BE2C (cell line): ENCODE measurements around the gene VPS8.

ENCODE experiments used
- DNase-seq: peaks from one replicate; pipeline ENCODE4 v3.0.0-alpha.2; 2020
- H3K27me3 ChIP-seq: fragments of 250-450 bp; sonication (Bioruptor Pico); 2 replicates; pipeline ENCODE4 v1.5.1; 2020; ENCODE audit warnings: mild to moderate bottlenecking
- H3K36me3 ChIP-seq: fragments of 250-450 bp; sonication (Bioruptor Pico); 2 replicates; pipeline ENCODE4 v1.5.1; 2020; ENCODE audit warnings: mild to moderate bottlenecking
- H3K4me1 ChIP-seq: fragments of 250-450 bp; sonication (Bioruptor Pico); 2 replicates; pipeline ENCODE4 v1.5.1; 2020
- H3K4me3 ChIP-seq: 2 replicates; pipeline ENCODE4 v1.5.1; 2011; ENCODE audit warnings: low read depth, low read length
- H3K9me3 ChIP-seq: fragments of 250-450 bp; sonication (Bioruptor Pico); 2 replicates; pipeline ENCODE4 v1.5.1; 2020
- CTCF ChIP-seq: IDR thresholded peaks from 2 replicates; pipeline ENCODE4 v1.5.1; 2012; ENCODE audit warnings: mild to moderate bottlenecking, low read depth, low read length

The VPS8 gene

DNA sequence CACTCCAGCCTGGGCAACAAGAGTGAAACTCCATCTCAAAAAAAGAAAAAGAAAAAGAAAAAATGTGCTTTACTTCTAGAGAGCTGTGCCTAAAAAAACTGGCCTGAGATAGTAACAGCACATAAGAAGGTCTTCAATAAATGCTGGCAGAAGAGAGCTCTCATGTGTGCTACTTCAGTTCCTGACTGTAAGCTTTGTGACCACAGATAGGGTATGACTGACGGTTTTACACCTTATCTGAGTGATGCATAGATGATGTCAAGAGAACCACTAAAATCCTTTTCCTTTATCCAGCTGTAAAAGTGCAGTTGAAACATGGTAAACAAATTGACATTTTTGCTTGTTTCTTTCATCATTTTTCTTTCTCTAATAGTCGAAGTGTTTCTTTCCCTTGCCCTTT is 213.0 kb downstream of the VPS8 start:
- Histone ChIP-seq H3K4me1 (peaks cover 3% of the 10 kb centered on the region; the same call in 1 of the 2 replicates), H3K36me3 (no peaks in the 10 kb centered on the region), H3K27me3 (no peaks in the 10 kb centered on the region), H3K9me3 (no peaks in the 10 kb centered on the region), H3K4me3 (no peak overlapping the region)
- DNase-seq, result no peak
- TF ChIP-seq CTCF, result no peak

- no peak for TF ChIP-seq CTCF
- Histone ChIP-seq H3K27me3 (no peaks in the 10 kb centered on the region), H3K4me1 (peaks cover 3% of the 10 kb centered on the region; the same call in 1 of the 2 replicates), H3K36me3 (no peaks in the 10 kb centered on the region), H3K9me3 (no peaks in the 10 kb centered on the region), H3K4me3 (no peak overlapping the region)
- no peak for DNase-seq
Observed at GRCh38 chr3:185028121-185028520, 216.2 kb downstream of the VPS8 start.

DNA sequence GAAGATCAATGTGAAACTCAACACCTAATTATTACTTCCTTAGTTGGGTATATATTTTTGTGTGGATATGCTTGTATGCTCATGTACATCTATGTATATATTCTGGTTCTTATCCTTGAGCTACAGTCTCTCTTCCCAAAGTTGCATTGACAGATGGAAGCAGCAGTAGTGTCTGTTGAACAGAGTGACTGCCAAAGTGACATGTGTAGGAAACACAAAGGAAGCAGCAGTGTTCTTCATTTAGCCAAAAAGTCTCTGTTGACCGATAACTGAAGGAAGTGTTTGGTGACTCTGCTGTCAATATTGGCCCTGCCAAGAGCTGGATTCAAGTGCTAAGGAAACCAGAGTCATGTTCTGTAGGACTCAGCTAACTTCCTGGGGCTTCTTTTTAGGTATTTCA is 217.1 kb downstream of the VPS8 start:
- DNase-seq, result no peak
- Histone ChIP-seq H3K4me1 (peaks cover 3% of the 10 kb centered on the region; the same call in 1 of the 2 replicates), H3K36me3 (no peaks in the 10 kb centered on the region), H3K4me3 (no peak overlapping the region), H3K9me3 (no peaks in the 10 kb centered on the region), H3K27me3 (no peaks in the 10 kb centered on the region)
- no peak for TF ChIP-seq CTCF

- Histone ChIP-seq H3K36me3 (no peaks in the 10 kb centered on the region), H3K4me3 (no peak overlapping the region), H3K9me3 (no peaks in the 10 kb centered on the region), H3K4me1 (no peaks in the 10 kb centered on the region), H3K27me3 (no peaks in the 10 kb centered on the region)
- TF ChIP-seq CTCF, result no peak
- DNase-seq, result no peak
Observed at GRCh38 chr3:185030399-185030798, 218.4 kb downstream of the VPS8 start.

- Histone ChIP-seq H3K36me3 (no peaks in the 10 kb centered on the region), H3K4me1 (no peaks in the 10 kb centered on the region), H3K4me3 (no peak overlapping the region), H3K9me3 (no peaks in the 10 kb centered on the region), H3K27me3 (no peaks in the 10 kb centered on the region)
- no peak for DNase-seq
- TF ChIP-seq CTCF, result no peak
Observed at GRCh38 chr3:185030951-185031350, 219.0 kb downstream of the VPS8 start.

- Histone ChIP-seq H3K4me3 (no peak overlapping the region), H3K9me3 (no peaks in the 10 kb centered on the region)
Observed at GRCh38 chr3:185037801-185038200, 225.8 kb downstream of the VPS8 start.

More at GRCh38 chr3:185037801-185038200, 225.8 kb downstream of the VPS8 start:
- no peak for TF ChIP-seq CTCF
- Histone ChIP-seq H3K27me3 (no peaks in the 10 kb centered on the region), H3K36me3 (no peaks in the 10 kb centered on the region), H3K4me1 (no peaks in the 10 kb centered on the region)
- DNase-seq, result no peak
